OCI-LY3 (cell line): ENCODE measurements around the gene FCER1G.

Source experiments
- CTCF ChIP-seq: fragments of 200-600, 300-600 bp; sonication (generic); IDR thresholded peaks from 2 replicates; pipeline ENCODE4 v1.5.1; 2014; ENCODE audit warnings: antibody characterized with exemption, low read length, low read depth
- EZH2phosphoT487 ChIP-seq: fragments of 200-600 bp; shearing (Covaris generic); IDR thresholded peaks from 2 replicates; pipeline ENCODE4 v1.6.1; 2018; ENCODE audit warnings: antibody characterized with exemption, mixed run types, low read depth

GRCh38 chr1:161191971-161192370 is 23.1 kb upstream of the FCER1G start:
- TF ChIP-seq CTCF, result no peak
- TF ChIP-seq EZH2phosphoT487, result no peak
